ENCODE measurements around the gene DAB2.

The DAB2 gene

GRCh38 chr5:39384271-39384670, 40.5 kb downstream of the DAB2 start:
- TF ChIP-seq CTCF (IDR thresholded peaks at IDR 0.05; ENCODE audit: control insufficient read depth, insufficient read depth, low read depth, low read length, missing control alignments), result no peak
- H3K4me3 ChIP-seq (ENCODE audit: control insufficient read depth, low read depth, low read length), result no peak overlapping the region
- no peak for DNase-seq (ENCODE audit: low read depth)

- no peak for DNase-seq (ENCODE audit: low read depth)
- no peak for TF ChIP-seq CTCF (IDR thresholded peaks at IDR 0.05; ENCODE audit: control insufficient read depth, insufficient read depth, low read depth, low read length, missing control alignments)
- H3K4me3 ChIP-seq (ENCODE audit: control insufficient read depth, low read depth, low read length), result no peak overlapping the region
Measured at GRCh38 chr5:39381376-39381775, 43.4 kb downstream of the DAB2 start.

- no peak overlapping the region for H3K4me3 ChIP-seq (ENCODE audit: control insufficient read depth, low read depth, low read length)
- no peak for DNase-seq (ENCODE audit: low read depth)
- TF ChIP-seq CTCF (IDR thresholded peaks at IDR 0.05; ENCODE audit: control insufficient read depth, insufficient read depth, low read depth, low read length, missing control alignments), result no peak
Measured at GRCh38 chr5:39379693-39380092, 45.1 kb downstream of the DAB2 start.

GRCh38 chr5:39377613-39378012, 47.2 kb downstream of the DAB2 start:
- no peak overlapping the region for H3K4me3 ChIP-seq (ENCODE audit: control insufficient read depth, low read depth, low read length)
- TF ChIP-seq CTCF (IDR thresholded peaks at IDR 0.05; ENCODE audit: control insufficient read depth, insufficient read depth, low read depth, low read length, missing control alignments), result no peak
- no peak for DNase-seq (ENCODE audit: low read depth)

- TF ChIP-seq CTCF (IDR thresholded peaks at IDR 0.05; ENCODE audit: control insufficient read depth, insufficient read depth, low read depth, low read length, missing control alignments), result peak; percentile 67
- no peak overlapping the region for H3K4me3 ChIP-seq (ENCODE audit: control insufficient read depth, low read depth, low read length)
- no peak for DNase-seq (ENCODE audit: low read depth)
Measured at GRCh38 chr5:39376293-39376714, 48.5 kb downstream of the DAB2 start.

GRCh38 chr5:39373791-39374190, 51.0 kb downstream of the DAB2 start:
- DNase-seq (ENCODE audit: low read depth), result no peak

More at GRCh38 chr5:39373791-39374190, 51.0 kb downstream of the DAB2 start:
- no peak overlapping the region for H3K4me3 ChIP-seq (ENCODE audit: control insufficient read depth, low read depth, low read length)
- TF ChIP-seq CTCF (IDR thresholded peaks at IDR 0.05; ENCODE audit: control insufficient read depth, insufficient read depth, low read depth, low read length, missing control alignments), result no peak

All from AG09309 (cell line).